ENCODE measurements around the gene MYL6.

MYL6 gene

DNA sequence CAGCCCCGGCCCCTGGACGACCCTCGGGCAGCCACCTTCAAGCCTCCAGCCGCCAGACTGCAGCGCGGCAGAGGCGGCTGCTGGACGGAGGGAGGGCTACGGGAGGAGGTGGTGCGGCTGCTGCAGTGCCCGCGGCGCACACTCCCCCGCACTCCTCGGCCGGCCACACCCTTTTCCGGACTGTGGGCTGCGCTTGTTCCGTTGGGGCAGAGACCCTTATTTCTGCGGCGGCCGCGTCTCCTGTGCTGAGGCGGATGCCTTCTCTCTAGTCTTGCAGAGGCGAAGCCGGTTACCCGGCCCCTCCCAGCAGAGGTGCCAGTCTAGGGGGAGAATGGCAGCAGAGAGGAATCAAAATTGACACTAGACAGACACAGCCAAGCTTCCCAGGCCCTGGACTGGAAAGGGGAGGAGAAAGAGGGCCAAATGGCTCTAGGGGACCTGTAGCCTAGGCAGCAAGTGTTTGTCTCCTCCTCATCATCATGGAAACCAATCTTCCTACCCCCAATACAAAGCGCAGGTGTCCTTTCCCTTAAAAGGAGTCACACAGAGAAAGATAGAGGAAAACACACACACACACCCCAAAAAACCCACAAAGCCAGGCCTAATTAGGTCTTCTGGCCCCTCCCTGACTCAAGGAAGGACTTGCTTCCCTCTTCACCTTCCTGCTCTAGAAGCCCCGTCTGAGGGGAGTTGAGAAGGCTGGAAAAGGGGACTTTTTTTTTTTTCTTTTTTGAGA lies 28.8 kb upstream of the MYL6 start:
- DNase-seq (ENCODE audit: low spot score): no peak

GRCh38 chr12:56129942-56130495 lies 28.1 kb upstream of the MYL6 start:
- no peak for DNase-seq (ENCODE audit: low spot score)

- no peak for DNase-seq (ENCODE audit: low spot score)
These were observed 27.3 kb upstream of the MYL6 start for GRCh38 chr12:56130876-56131275.

DNA sequence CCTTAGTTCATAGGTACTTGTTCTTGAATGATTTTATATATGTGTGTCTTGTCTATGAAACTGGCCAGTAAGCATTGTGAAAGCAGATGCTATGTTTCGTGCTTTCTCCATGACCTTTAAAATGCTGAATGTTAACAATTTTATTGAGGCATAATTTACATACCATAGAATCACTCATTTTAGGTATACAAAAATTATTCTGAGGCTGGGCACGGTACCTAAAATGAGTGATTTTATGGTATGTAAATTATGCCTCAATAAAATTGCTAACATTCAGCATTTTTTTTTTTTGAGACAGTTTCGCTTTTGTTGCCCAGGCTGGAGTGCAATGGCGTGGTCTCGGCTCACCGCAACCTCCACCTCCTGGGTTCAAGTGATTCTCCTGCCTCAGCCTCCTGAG lies 23.3 kb upstream of the MYL6 start:
- no peak for DNase-seq (ENCODE audit: low spot score)

DNA sequence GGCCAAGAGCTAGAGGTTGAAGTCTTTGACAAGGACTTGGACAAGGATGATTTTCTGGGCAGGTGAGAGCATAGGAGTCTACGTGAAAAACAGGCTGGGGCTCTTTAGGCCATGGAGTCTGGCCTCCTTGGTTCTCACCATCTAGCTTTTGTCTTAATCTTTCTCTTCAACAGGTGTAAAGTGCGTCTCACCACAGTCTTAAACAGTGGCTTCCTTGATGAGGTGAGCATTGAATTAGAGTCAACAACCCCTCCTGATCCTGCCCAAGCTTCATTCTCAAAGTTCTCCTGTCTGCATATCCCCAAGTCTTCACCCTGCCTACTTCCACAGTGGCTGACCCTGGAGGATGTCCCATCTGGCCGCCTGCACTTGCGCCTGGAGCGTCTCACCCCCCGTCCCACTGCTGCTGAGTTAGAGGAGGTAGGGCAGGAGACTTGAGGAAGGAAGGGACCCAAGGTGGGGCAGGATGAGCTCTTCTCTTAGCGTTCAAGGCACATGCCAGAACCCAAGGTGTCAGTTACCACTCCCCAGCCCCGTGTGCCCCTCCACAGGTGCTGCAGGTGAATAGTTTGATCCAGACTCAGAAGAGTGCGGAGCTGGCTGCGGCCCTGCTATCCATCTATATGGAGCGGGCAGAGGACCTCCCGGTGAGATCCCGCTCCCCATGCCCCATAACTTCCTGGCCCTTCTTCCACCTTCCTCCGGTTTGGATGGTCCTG lies 20.1 kb upstream of the MYL6 start:
- DNase-seq (ENCODE audit: low spot score): no peak

DNA sequence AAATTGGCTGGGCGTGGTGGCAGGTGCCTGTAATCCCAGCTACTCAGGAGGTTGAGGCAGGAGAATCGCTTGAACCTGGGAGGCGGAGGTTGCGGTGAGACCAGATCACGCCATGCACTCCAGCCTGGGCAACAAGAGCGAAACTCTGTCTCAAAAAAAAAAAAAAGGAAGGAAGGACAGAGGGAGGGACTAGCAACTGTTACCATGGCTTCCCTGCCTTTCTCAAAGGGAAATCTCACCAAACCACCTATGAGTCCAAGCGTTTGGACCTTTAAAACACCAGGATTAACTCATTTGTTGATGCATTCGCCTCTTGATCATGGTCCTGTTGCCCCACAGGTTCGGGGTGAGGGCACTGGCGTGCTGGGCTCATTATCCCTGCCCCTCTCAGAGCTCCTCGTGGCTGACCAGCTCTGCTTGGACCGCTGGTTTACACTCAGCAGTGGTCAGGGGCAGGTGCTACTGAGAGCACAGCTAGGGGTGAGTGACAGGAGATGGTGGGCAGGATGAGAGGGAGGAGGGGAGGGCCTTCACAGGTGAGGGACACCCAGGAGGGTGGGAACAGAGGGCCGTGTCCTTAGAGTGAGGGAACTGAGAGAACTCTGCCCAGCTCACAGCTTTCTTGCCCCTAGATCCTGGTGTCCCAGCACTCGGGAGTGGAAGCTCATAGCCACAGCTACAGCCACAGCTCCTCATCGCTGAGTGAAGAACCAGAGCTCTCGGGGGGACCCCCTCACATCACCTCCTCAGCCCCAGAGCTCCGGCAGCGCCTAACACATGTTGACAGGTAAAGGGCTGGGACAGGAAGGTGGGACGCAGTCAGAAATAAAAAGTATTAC lies 16.0 kb upstream of the MYL6 start:
- no peak for DNase-seq (ENCODE audit: low spot score)

DNA sequence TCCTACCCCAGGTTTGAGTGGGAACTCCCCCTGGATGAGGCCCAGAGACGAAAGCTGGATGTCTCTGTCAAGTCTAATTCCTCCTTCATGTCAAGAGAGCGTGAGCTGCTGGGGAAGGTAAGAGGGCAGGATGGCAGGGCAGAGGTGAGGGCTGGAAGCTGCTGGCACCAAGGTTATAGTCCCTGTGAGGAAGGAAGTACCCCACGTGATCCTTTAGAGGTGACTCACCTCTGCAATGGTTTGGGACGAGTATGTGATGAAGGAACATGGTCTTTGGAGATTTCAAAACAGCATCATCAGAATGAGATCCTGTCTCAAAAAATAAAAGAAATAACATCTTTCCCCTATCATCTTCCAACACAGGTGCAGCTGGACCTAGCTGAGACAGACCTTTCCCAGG lies 14.9 kb upstream of the MYL6 start:
- no peak for DNase-seq (ENCODE audit: low spot score)

DNA sequence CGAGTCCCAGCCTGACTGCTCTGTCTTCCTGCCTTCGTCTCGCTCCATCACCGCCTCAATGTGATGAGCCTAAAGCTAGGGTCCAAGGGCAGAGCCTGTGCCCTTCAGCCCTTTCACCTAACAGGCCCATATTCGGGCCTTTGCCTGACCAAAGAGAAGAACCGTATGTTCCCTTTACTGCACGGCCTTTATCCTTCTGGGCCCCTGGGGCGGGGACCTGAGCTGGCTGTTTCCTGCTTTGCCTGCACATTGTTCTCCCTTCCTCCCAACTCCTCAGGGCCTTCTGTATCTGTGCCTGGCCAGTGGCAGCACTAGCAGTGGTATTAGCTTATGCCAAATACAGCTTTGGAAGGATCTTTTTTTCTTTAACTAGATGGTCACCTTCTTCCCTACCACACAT lies 14.3 kb upstream of the MYL6 start:
- no peak for DNase-seq (ENCODE audit: low spot score)

DNA sequence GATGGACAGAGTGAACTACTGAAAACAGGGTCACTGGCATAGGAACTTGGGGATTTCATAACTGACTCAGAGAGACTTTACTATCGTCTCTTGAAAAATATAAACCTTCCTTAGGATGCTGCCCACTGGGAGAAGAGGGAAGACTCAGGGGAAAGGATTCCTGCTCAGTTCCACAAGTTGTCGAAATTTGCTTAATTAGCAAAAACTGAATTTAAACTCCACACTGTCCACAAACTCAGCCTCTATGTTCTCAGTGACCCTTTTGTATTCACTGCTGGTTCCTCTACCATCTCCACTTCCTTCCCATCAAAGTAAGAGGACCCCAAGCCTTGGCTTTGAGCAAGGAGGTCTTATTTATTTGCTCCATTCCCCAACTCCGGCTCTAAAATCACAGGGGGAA lies 12.9 kb upstream of the MYL6 start:
- no peak for DNase-seq (ENCODE audit: low spot score)

GRCh38 chr12:56146492-56147460 lies 11.4 kb upstream of the MYL6 start:
- no peak for DNase-seq (ENCODE audit: low spot score)

DNA sequence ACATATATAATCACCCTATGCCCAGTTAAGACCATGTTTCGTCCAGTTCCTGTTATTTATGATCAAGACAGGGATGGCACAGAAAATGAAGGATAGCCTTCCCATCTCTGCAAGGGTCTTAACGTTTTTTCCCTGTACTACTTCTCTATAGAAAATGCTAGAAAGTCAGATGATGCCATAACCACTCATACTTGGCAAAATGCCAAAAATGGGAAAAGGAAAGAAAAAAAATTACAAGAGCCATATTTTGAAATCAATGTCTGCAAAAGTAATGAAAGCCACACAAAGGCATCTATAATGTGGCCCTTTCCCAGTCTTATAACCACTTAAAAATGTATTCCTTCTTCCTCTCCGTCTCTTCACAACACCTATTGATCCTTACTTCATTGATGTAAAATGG lies 7.6 kb upstream of the MYL6 start:
- DNase-seq (ENCODE audit: low spot score): no peak

- no peak for DNase-seq (ENCODE audit: low spot score)
These were observed 6.5 kb upstream of the MYL6 start for GRCh38 chr12:56151672-56152131.

- DNase-seq (ENCODE audit: low spot score): peak; percentile 82
These were observed 5.9 kb upstream of the MYL6 start, which contains the start of gene MYL6B for GRCh38 chr12:56152132-56152755. Gene MYL6B (plus strand): TSS chr12:56152587. CDS start chr12:56153919, 1,332 bp downstream.

DNA sequence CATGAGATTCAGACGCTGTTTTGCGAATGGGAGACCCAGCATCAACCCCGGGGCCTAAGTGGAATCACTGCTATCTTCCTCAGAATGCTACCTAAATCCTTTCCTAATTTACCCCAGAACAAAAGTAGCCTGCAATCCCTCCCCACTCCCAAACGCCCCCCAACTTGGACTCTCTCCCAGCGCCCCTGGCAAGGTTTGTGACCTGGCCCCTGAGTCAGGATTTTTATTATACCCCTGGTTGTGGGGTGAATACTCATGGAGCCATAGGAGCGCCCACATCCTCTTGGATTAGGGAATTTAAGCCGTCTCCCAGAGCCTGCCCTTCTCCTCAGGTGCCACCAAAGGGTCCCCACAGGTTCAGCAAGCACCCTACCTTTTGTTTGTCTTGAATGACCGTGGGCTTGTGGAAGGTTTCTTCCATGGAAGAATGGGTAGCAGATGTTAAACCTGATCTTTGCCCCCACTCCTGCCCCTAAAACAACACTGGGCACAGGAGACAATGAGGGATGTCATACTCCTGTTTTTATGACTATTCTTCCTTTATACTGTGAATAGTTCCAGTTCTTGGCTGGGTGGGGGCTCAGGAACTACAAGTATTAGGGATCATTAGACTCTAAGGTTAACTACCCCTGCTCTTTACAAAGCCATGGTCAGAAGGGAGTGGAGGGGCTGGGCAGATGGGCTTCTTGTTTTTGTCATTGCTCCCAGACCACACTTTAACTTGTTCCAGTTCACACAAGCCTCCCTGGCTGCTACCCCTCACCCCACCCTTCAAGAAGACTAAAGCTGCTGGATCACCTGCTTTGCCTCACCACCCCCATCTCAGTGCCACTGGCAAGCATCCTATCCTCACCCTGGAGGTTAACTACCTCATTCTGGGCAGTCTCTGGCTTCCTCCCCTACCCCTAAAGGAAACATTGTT lies 5.1 kb upstream of the MYL6 start:
- no peak for DNase-seq (ENCODE audit: low spot score)

GRCh38 chr12:56153678-56154065 lies 4.5 kb upstream of the MYL6 start:
- no peak for DNase-seq (ENCODE audit: low spot score)

DNA sequence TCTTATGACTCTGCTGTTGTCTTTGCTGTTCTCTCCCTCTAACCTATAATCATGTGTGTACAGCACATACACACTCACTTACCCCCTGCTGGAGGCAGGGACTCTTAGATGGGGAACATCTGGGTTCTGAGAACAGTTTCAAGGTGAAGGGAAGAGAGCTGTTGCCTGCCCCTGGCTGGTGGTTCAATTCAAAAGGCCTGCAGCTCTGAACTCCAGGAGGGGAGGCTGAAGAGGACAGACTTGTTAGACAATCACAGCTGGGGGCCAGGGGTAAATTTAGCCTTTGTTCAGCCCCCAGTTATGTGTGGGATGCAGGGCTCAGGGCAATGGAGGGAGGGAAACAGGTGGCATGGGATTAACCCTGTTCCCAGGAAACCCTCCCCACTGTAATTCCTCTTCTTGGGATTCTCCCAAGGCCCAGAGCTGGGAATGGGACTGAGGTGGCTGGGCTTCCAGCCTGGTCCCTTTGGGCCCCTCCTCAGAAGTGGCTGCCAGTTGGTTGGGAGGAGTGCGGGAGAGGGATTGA lies 3.9 kb upstream of the MYL6 start:
- no peak for DNase-seq (ENCODE audit: low spot score)

- no peak for DNase-seq (ENCODE audit: low spot score)
These were observed 3.3 kb upstream of the MYL6 start for GRCh38 chr12:56154818-56155217.

- no peak for DNase-seq (ENCODE audit: low spot score)
These were observed 2.8 kb upstream of the MYL6 start for GRCh38 chr12:56155256-56155845.

Data from pons (tissue), 1 donor.